Measurements from ENCODE around the gene SMIM5.

- TF ChIP-seq CTCF (IDR thresholded peaks at IDR 0.05) (no peak), ZFX (IDR thresholded peaks at IDR 0.05; ENCODE audit: borderline replicate concordance) (no peak)
Measured at GRCh38 chr17:75629157-75629556, 4.1 kb upstream of the SMIM5 start.

Measured in 22Rv1 (cell line).